GM06990 (cell line): ENCODE results near the gene PITX3.
"Not testable (repeated sequence)": the region's sequence is repeated elsewhere in the genome, so short reads cannot be mapped to it uniquely, and the experiment has no call there.

ENCODE experiments used
- DNase-seq: peaks from one replicate; pipeline ENCODE4 v3.0.0-alpha.2; 2011; ENCODE audit not compliant: insufficient read length; ENCODE audit errors: extremely low read depth
- H3K27me3 ChIP-seq: replicated peaks from 2 replicates; pipeline ENCODE4 v1.6.0; 2011; ENCODE audit warnings: low read length; ENCODE audit not compliant: control insufficient read depth, insufficient read depth
- H3K36me3 ChIP-seq: 2 replicates; pipeline ENCODE4 v1.5.1; 2011; ENCODE audit warnings: low read length; ENCODE audit not compliant: control insufficient read depth, insufficient read depth
- H3K4me3 ChIP-seq: replicated peaks from 2 replicates; pipeline ENCODE4 v1.5.1; 2011; ENCODE audit warnings: low read depth, mild to moderate bottlenecking, control low read depth, low read length
- TF ChIP-seq, protein P1 (sequence below): IDR thresholded peaks from 2 replicates; pipeline ENCODE4 v1.5.1; 2011; ENCODE audit warnings: low read length, control low read depth, mild to moderate bottlenecking, inconsistent platforms; ENCODE audit not compliant: insufficient read depth, poor library complexity, severe bottlenecking

The PITX3 gene

GRCh38 chr10:102196893-102197292, 44.4 kb downstream of the PITX3 start:
- Histone ChIP-seq H3K27me3 (no peaks in the 10 kb centered on the region), H3K36me3 (no peaks in the 10 kb centered on the region), H3K4me3 (no peak overlapping the region)
- no peak for DNase-seq
- TF ChIP-seq, protein P1, sequence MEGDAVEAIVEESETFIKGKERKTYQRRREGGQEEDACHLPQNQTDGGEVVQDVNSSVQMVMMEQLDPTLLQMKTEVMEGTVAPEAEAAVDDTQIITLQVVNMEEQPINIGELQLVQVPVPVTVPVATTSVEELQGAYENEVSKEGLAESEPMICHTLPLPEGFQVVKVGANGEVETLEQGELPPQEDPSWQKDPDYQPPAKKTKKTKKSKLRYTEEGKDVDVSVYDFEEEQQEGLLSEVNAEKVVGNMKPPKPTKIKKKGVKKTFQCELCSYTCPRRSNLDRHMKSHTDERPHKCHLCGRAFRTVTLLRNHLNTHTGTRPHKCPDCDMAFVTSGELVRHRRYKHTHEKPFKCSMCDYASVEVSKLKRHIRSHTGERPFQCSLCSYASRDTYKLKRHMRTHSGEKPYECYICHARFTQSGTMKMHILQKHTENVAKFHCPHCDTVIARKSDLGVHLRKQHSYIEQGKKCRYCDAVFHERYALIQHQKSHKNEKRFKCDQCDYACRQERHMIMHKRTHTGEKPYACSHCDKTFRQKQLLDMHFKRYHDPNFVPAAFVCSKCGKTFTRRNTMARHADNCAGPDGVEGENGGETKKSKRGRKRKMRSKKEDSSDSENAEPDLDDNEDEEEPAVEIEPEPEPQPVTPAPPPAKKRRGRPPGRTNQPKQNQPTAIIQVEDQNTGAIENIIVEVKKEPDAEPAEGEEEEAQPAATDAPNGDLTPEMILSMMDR, result no peak

DNA sequence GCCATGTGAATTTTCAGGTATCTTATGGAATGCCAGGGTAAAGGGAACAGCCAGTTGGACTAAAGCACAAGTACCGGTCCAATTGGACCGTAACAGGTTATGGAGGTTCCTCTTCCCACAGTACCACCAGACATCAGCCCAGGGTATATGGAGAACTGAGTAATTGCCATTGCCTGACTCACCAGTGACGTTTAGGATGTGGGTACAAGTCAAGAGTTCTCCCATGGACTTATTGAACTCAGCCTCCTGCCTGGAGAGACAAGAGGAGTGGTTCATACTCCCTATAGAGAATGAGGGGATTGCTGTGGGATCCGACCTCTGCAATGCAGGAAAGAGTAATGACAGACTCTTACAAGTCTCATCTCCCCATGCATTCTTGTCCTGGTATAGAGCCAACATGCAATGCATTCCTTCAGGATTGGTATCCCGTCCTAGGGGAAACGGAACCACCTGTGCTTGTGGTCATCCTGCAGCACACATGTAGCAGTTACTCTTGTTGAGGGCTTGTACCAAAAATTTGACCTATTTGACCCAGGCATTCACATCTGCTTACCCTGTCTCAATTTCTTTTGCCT, 45.9 kb downstream of the PITX3 start:
- no peak for DNase-seq
- Histone ChIP-seq H3K36me3 (no peaks in the 10 kb centered on the region), H3K27me3 (no peaks in the 10 kb centered on the region), H3K4me3 (no peak overlapping the region)
- TF ChIP-seq, protein P1, result no peak

DNA sequence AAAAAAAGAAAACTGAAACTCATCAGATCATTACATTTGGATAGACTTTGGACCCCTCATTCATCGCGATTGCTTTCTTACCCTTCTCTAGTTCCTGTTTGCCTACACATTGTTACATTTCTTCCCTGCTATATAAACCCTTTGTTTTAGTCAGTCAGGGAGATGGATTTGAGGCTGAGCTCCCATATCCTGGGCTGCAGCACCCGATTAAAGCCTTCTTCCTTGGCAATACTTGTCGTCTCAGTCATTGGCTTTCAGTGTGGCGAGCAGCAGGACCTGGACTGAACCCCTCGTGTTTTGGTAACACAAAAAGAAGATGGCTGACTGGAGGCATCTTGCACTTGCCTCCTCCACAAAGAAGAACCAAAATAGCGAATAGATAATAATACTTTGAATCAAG, 49.4 kb downstream of the PITX3 start:
- no peak for DNase-seq
- no peaks in the 10 kb centered on the region for H3K36me3 ChIP-seq
- no peak overlapping the region for H3K4me3 ChIP-seq
- no peaks in the 10 kb centered on the region for H3K27me3 ChIP-seq
- TF ChIP-seq, protein P1, result no peak

DNA sequence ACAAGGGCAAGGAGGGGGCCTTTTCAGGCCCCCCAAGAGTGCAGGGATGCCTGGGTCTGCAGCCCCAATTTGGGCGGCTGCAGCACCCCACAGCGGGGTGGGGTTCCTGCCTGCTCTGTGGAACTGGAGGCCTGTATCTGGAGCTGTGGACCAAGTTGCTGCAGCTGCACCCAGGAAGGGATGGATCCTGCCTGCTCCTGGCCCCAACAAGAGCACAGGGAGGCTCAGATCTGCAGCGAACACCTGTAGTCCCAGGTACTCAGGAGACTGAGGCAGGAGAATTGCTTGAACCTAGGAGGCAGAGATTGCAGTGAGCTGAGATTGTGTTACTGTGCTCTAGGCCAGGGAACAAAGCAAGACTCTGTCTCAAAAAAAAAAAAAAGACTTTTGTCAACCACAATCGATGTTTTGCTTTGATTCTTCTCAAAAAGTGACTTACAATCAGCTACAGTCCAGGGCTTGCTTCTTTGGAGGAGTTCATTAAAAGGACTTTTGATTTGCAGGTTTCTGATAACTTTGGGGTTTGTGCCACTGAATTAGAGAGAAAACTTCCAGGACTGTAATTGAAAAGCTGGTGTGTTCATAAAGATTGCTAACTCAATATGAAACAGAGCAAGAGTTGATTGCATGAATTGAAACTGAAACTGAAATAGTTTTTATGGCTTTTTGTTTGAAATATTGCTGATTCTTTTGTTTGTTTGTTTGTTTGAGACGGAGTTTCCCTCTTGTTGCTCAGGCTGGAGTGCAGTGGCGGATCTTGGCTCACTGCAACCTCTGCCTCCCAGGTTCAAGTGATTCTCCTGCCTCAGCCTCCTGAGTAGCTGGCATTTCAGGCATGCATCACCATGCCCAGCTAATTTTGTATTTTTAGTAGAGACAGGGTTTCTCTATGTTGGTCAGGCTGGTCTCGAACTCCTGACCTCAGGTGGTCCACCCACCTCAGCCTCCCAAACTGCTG, 52.1 kb downstream of the PITX3 start:
- peak; percentile 33 for DNase-seq
- H3K4me3 ChIP-seq, H3K27me3 ChIP-seq, H3K36me3 ChIP-seq: not testable (repeated sequence)

- no peaks in the 10 kb centered on the region for H3K27me3 ChIP-seq
- TF ChIP-seq, protein P1, result no peak
- no peak overlapping the region for H3K4me3 ChIP-seq
- H3K36me3 ChIP-seq, result no peaks in the 10 kb centered on the region
- no peak for DNase-seq
These were observed 52.9 kb downstream of the PITX3 start for GRCh38 chr10:102188298-102188940.

- TF ChIP-seq, protein P1, result no peak
- DNase-seq, result no peak
- Histone ChIP-seq H3K4me3 (no peak overlapping the region), H3K36me3 (no peaks in the 10 kb centered on the region), H3K27me3 (no peaks in the 10 kb centered on the region)
These were observed 55.3 kb downstream of the PITX3 start for GRCh38 chr10:102185811-102186527.
